Non-pigmented ciliary epithelial cell (primary cell): ENCODE results near the gene TPPP2.

ENCODE experiments used
- DNase-seq: peaks from one replicate; pipeline ENCODE4 v3.0.0-alpha.2; 2010; ENCODE audit warnings: low read depth

TPPP2 gene

DNA sequence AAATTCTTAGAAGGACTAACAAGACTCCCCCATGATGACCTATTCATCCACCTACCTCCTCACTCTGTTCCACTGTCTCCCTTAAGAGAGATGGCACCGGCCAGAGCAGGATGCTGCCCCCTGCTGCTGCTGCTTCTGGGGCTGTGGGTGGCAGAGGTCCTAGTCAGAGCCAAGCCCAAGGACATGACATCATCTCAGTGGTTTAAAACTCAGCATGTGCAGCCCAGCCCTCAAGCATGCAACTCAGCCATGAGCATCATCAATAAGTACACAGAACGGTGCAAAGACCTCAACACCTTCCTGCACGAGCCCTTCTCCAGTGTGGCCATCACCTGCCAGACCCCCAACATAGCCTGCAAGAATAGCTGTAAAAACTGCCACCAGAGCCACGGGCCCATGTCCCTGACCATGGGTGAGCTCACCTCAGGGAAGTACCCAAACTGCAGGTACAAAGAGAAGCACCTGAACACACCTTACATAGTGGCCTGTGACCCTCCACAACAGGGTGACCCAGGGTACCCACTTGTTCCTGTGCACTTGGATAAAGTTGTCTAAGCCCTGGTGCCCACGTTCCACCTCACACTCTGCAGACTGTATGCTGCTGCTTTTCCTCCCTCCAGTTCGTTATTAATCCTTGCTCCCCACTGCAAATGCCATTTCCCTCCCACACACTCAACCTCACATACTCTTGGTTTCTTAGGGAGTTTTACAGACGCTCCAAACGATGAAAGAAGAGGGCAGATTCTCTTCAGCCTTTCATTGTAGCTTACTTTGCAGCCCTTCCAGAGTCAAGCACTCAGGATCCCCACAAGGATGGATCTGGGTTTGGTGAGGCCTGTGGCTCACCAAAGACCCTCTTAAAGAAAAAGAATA lies 28.0 kb downstream of the TPPP2 start, which contains the start of gene RNASE8:
RNASE8 (plus strand) TSS at position 20 of the 873 bp plus-strand sequence; CDS start at position 91, 71 bp downstream.
- DNase-seq, result no peak

GRCh38 chr14:21058903-21059302 lies 28.9 kb downstream of the TPPP2 start:
- no peak for DNase-seq

DNA sequence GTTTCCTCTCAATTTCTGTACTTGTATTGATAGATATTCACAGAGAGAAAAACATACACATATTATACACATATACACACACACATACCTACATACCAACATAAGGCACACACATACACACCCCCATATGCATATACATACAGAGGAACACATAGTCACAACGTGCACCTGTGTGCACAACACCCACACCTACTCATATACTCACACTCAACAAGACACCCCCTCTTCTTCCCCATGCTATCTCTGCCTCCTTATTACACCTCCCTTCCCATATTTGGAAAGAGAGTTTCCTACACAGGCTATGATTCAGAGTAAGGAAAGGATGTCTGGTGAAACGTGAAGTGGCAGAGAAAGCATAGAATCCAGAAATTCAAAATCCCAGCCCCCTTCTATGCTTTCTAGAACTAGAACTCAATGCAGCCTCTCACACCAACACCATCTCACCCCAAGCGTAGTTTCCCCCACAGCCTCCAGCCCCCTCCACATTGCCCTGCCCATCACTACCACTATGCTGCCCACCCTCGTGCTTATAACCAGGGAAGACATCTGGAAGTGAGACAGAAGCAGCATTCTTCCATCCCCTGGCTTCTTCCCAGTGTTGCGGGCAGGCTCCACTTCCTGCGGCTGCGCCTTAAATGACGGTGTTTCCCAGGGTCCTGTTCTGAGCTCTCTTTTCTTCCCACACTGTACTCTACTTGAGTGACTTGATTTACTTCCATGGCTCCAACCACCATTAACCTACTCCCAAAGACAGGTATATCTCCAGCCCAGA lies 30.0 kb downstream of the TPPP2 start:
- DNase-seq, result no peak

GRCh38 chr14:21060614-21061346 lies 30.8 kb downstream of the TPPP2 start:
- no peak for DNase-seq

- no peak for DNase-seq
Measured at GRCh38 chr14:21061347-21061668, 31.3 kb downstream of the TPPP2 start.

GRCh38 chr14:21063479-21063878 lies 33.5 kb downstream of the TPPP2 start:
- DNase-seq, result no peak

- DNase-seq, result no peak
Measured at GRCh38 chr14:21066882-21067502, 37.0 kb downstream of the TPPP2 start.

DNA sequence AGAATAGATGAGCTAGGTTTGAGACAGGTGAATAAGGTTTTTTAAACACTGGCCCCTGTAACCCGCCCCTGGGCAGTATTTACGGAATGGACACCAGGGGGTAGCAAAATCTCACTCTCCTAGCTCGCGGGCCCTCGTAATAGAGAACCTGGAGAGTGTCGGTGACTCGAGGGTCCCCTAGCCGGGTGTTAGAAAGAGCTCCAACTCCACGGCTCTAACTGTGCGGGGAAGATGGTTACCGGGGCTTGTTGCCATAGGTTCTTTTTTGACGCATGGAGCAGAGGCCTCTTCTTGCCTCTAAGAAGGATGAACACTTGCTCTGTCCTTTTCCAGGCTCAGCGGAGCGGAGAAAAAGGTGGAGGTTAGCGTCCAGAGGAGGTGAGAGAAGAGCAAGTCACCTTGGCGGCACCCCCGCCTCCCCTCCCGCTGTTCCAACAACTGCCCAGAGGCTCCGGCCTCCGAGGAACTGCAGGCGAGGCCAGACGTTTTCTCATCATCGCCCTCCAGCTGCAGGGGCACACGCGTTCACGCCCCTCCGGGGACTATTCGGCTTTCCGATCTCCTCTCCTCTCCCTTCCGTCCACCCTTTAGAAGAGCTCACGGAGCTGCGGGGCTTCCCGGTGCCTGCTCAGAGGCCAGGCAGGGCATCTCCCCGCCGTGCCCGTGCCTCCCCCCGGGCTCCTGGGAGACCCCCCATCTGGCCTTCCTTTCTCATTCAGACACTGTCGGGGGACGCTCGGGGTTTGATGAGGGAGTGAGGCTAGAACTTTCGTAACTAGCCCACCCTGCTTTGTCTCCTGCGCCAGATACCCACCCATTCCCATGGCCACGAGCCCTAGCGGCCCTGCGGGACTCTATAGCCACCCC lies 38.7 kb downstream of the TPPP2 start:
- DNase-seq, result no peak

DNA sequence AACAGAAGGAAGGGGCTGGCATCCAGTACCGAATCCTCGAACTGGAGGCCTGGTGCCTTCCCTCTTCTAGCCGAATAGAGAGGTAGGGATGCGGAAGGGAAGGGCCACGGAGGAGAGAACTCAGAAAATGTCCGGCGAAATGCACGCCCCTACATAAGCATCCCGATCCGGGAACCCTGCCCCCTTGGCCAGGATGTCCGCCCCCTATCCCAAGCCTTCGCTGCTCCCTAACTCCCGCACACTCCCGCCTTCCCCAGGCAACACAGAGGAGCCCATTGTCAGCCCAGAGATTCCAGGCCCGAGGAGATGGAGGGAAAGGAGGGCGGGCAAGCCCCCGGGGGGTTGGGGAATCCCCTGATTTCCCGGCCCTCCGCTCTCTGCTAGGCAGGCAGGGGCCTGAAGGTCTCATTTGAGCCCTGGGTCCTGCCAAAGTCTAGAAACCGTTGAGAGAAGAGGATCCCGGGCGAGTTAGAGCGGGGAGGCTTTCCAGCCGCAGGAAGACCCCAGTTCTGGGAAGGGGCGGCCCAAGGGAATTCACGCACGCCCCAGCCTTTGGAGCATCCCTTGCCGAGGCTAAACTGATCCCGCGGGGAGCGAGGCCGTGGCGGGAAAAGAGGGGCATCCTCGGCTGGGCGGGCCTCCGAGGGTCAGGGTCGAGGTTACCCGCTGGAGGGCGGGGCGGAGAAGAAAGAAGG lies 39.5 kb downstream of the TPPP2 start:
- DNase-seq, result no peak

- no peak for DNase-seq
Measured at GRCh38 chr14:21070083-21070609, 40.1 kb downstream of the TPPP2 start, which contains the start of gene ARHGEF40. ARHGEF40 (plus strand) TSS chr14:21070304; CDS start chr14:21070397, 93 bp downstream.

- DNase-seq, result no peak
Measured at GRCh38 chr14:21070610-21071224, 40.7 kb downstream of the TPPP2 start.

DNA sequence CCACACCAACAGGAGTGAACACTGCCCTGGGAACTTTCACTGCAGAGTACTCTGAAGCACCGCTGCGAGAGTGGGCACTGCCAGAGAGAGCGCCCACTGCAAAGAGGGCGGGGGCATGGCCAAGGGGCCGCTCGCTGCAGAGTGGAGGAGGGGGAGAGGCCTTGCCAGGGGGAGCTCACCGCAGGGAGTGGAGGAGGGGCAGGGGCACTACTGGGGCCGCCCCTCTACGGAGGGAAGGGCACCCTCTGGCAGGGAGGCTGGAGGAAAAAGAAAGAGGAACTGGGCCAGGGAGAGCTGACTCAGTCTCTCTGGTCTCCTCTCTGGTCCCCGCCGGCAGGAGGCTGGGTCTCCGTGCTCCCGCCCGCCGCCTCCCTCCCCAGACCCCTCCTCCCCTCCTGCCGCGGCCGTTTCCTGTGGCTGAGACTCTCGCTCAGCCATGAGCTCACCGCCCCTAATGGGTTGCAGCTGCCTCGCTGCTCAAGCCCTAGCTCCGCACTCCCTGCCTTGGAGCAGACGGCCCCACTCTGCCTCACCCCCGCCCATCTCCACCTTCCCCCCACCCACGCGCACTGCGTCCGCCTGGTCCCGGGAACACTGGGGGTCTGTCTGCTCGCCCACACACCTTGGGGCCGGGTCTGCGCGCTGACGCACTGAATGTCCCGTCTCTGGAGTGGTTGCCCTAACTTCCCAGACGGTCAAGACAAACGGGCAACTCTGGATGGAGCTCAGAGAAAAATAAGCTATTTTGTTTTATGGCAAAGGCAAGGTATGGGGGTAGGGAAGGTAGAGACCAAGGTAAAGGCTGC lies 41.4 kb downstream of the TPPP2 start:
- DNase-seq, result peak; percentile 73

GRCh38 chr14:21072031-21072473 lies 42.0 kb downstream of the TPPP2 start:
- DNase-seq, result no peak

- no peak for DNase-seq
Measured at GRCh38 chr14:21072781-21073339, 42.8 kb downstream of the TPPP2 start.

DNA sequence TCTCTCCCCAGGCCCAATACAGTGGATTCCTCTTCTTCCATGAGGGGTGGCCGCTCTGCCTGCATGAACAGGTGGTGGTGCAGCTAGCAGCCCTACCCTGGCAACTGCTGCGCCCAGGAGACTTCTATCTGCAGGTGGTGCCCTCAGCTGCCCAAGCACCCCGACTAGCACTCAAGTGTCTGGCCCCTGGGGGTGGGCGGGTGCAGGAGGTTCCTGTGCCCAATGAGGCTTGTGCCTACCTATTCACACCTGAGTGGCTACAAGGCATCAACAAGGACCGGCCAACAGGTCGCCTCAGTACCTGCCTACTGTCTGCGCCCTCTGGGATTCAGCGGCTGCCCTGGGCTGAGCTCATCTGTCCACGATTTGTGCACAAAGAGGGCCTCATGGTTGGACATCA lies 43.9 kb downstream of the TPPP2 start:
- no peak for DNase-seq

DNA sequence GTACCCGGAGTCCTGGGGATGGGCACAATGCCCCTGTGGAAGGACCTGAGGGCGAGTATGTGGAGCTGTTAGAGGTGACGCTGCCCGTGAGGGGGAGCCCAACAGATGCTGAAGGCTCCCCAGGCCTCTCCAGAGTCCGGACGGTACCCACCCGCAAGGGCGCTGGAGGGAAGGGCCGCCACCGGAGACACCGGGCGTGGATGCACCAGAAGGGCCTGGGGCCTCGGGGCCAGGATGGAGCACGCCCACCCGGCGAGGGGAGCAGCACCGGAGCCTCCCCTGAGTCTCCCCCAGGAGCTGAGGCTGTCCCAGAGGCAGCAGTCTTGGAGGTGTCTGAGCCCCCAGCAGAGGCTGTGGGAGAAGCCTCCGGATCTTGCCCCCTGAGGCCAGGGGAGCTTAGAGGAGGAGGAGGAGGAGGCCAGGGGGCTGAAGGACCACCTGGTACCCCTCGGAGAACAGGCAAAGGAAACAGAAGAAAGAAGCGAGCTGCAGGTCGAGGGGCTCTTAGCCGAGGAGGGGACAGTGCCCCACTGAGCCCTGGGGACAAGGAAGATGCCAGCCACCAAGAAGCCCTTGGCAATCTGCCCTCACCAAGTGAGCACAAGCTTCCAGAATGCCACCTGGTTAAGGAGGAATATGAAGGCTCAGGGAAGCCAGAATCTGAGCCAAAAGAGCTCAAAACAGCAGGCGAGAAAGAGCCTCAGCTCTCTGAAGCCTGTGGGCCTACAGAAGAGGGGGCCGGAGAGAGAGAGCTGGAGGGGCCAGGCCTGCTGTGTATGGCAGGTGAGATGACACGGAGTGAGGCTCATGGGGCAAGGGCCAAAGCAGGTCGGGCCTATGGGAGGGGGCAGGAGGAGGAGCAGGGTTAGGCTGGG lies 44.6 kb downstream of the TPPP2 start:
- no peak for DNase-seq

DNA sequence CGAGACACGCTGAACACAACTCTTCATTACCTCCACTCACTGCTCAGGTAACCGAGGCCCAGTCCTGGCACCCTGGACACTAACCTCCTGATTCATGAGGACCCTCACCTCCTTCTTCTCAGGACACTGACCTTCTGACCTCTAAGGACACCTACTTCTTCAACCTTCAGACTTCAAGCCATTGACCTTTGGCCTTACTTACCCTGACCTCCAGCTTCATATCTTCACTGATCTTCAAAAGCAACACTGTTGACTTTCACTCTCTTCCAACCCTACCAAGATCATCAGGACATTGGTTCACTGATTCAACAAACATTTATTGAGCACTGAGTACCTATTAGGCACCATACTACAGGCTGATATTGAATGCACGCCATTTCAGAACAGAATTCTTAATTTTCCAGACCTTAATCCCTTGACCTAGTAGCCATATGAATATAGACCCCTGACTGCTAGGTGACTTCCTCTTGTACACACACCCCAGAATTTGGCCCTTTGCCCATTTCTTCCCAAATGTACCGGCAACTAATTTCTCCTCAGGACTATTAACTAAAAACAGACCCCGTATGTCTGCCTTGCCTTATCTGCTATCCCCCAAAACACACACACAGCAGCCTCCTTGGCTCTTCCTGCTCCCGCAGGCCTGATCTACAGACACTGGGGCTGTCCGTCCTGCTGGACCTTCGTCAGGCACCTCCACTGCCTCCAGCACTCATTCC lies 45.9 kb downstream of the TPPP2 start:
- DNase-seq, result no peak
